HepG2 (cell line): ENCODE measurements around the gene AHSG. TPM values are rescaled to one million over a fixed set of nuclear protein-coding genes. Genes with fewer than 3 reads are reported as not detected.
A peak's percentile ranks its signal among the peaks of the same experiment; 100 is the strongest.

Experiments
- ATF4 ChIP-seq, 2 experiments: fragments of 450-650 bp in 1 of 2; sonication (generic) in 1 of 2; formaldehyde crosslinking; IDR thresholded peaks; 2 replicates each; pipeline versions ENCODE4 v1.5.0 to v1.8.0; 2020 to 2022; ENCODE audit warnings: mild to moderate bottlenecking in 1 of 2, missing genetic modification reagents in 1 of 2
- FOXA1 ChIP-seq, 2 experiments: fragments of 450-650 bp in 1 of 2; sonication (generic) in 1 of 2; formaldehyde crosslinking in 1 of 2; IDR thresholded peaks; 2 replicates each; pipeline versions ENCODE4 v1.4.0 to v1.6.1; 2016 to 2020; ENCODE audit warnings: missing genetic modification reagents in 1 of 2
- GPBP1L1 ChIP-seq: sonication (generic); formaldehyde crosslinking; IDR thresholded peaks from 2 replicates; pipeline ENCODE4 v1.5.0; 2020; ENCODE audit warnings: mild to moderate bottlenecking, missing genetic modification reagents
- HNF4G ChIP-seq, 2 experiments: sonication (generic) in 1 of 2; formaldehyde crosslinking in 1 of 2; IDR thresholded peaks; 2 replicates each; pipeline versions ENCODE4 v1.4.0 to v1.6.1; 2011 to 2020; ENCODE audit warnings: borderline replicate concordance in 2 of 2, low read depth in 2 of 2, mild to moderate bottlenecking in 2 of 2, low read length in 1 of 2, missing genetic modification reagents in 1 of 2, moderate library complexity in 1 of 2
- HNRNPLL ChIP-seq: fragments of 200-400 bp; formaldehyde crosslinking; IDR thresholded peaks from 2 replicates; pipeline ENCODE4 v1.6.1; 2017; ENCODE audit warnings: mild to moderate bottlenecking, low read depth, low read length; ENCODE audit not compliant: poor library complexity, severe bottlenecking
- HOXA3 ChIP-seq: sonication (generic); formaldehyde crosslinking; IDR thresholded peaks from 2 replicates; pipeline ENCODE4 v1.5.0; 2020; ENCODE audit warnings: missing genetic modification reagents
- KAT7 ChIP-seq: IDR thresholded peaks from 2 replicates; pipeline ENCODE4 v1.6.1; 2018; ENCODE audit warnings: borderline replicate concordance, missing compliant biosample characterization
- MLXIP ChIP-seq: sonication (generic); formaldehyde crosslinking; IDR thresholded peaks from 2 replicates; pipeline ENCODE4 v1.9.0; 2021; ENCODE audit warnings: missing genetic modification reagents, borderline replicate concordance
- MZF1 ChIP-seq: sonication (generic); formaldehyde crosslinking; IDR thresholded peaks from 2 replicates; pipeline ENCODE4 v1.8.1; 2023; ENCODE audit warnings: mild to moderate bottlenecking, missing genetic modification reagents, borderline replicate concordance
- NFKB2 ChIP-seq: sonication (generic); formaldehyde crosslinking; IDR thresholded peaks from 2 replicates; pipeline ENCODE4 v1.4.0; 2020; ENCODE audit warnings: missing genetic modification reagents, borderline replicate concordance
- PHF8 ChIP-seq: sonication (generic); formaldehyde crosslinking; IDR thresholded peaks from 2 replicates; pipeline ENCODE4 v1.5.0; 2020; ENCODE audit warnings: missing genetic modification reagents
- POLR2A ChIP-seq, 2 experiments: IDR thresholded peaks; 2 replicates each; pipeline ENCODE4 v1.6.1; 2011; ENCODE audit warnings: low read depth in 2 of 2, low read length in 2 of 2, mild to moderate bottlenecking in 1 of 2, moderate library complexity in 1 of 2; ENCODE audit not compliant: insufficient read depth in 1 of 2
- POLR2AphosphoS5 ChIP-seq: IDR thresholded peaks from 2 replicates; pipeline ENCODE4 v1.6.1; 2012; ENCODE audit warnings: low read depth, low read length
- RBM22 ChIP-seq: fragments of 200-400 bp; formaldehyde crosslinking; optimal IDR thresholded peaks from 2 replicates; pipeline ENCODE3; 2017; ENCODE audit warnings: mild to moderate bottlenecking, low read length, moderate library complexity
- SOX13 ChIP-seq, 3 experiments: fragments of 450-650 bp in 1 of 3; sonication (generic) in 1 of 3; formaldehyde crosslinking in 1 of 3; IDR thresholded peaks in 2 of 3; conservative IDR thresholded peaks in 1 of 3; 2 replicates each; pipeline versions ENCODE4 v1.5.0 to v1.6.1; 2016 to 2020; ENCODE audit warnings: antibody characterized with exemption in 1 of 3, mild to moderate bottlenecking in 1 of 3, missing compliant biosample characterization in 1 of 3, missing genetic modification reagents in 1 of 3, moderate library complexity in 1 of 3
- TEAD3 ChIP-seq: optimal IDR thresholded peaks from 2 replicates; pipeline ENCODE3; 2016; ENCODE audit warnings: borderline replicate concordance
- ZBTB38 ChIP-seq: sonication (generic); formaldehyde crosslinking; IDR thresholded peaks from 2 replicates; pipeline ENCODE4 v1.5.1; 2020; ENCODE audit warnings: mild to moderate bottlenecking, missing genetic modification reagents
- ZNF333 ChIP-seq: sonication (generic); formaldehyde crosslinking; IDR thresholded peaks from 2 replicates; pipeline ENCODE4 v1.4.0; 2020; ENCODE audit warnings: mild to moderate bottlenecking, missing genetic modification reagents, borderline replicate concordance
- ZNF563 ChIP-seq: sonication (generic); formaldehyde crosslinking; IDR thresholded peaks from 2 replicates; pipeline ENCODE4 v1.8.0; 2022; ENCODE audit warnings: mild to moderate bottlenecking, moderate library complexity, missing genetic modification reagents
- ZNF776 ChIP-seq: sonication (generic); formaldehyde crosslinking; IDR thresholded peaks from 2 replicates; pipeline ENCODE4 v1.4.0; 2020; ENCODE audit warnings: mild to moderate bottlenecking, missing genetic modification reagents
- ZNF788 ChIP-seq: sonication (generic); formaldehyde crosslinking; IDR thresholded peaks from 2 replicates; pipeline ENCODE4 v1.5.0; 2020; ENCODE audit warnings: mild to moderate bottlenecking, missing genetic modification reagents, borderline replicate concordance
- ZNF878 ChIP-seq: sonication (generic); formaldehyde crosslinking; IDR thresholded peaks from 2 replicates; pipeline ENCODE4 v1.8.1; 2023; ENCODE audit warnings: mild to moderate bottlenecking, missing genetic modification reagents, moderate library complexity
- ZNF891 ChIP-seq: sonication (generic); formaldehyde crosslinking; IDR thresholded peaks from 2 replicates; pipeline ENCODE4 v1.5.0; 2020; ENCODE audit warnings: mild to moderate bottlenecking, missing genetic modification reagents
- polyA plus RNA-seq, 8 experiments: library from polyadenylated mRNA; depleted of rRNA in 3 of 8; stranded (reverse) in 7 of 8; unstranded in 1 of 8; fragments of >200 nt; fragmentation: Illumina TruSeq in 4 of 8; extraction: Trizol in 4 of 8; gene quantifications; 2 replicates each; pipeline versions ENCODE4 v1.2.1 to v1.2.3, GENCODE V29; 2011 to 2016; ENCODE audit warnings: low read depth in 4 of 8, missing spikeins in 1 of 8, mixed read lengths in 1 of 8; ENCODE audit not compliant: insufficient read depth in 1 of 8
- total RNA-seq, 5 experiments: library from RNA; depleted of rRNA; stranded (reverse); fragments of >200 nt; fragmentation: Illumina TruSeq; extraction: Trizol; gene quantifications; 2 replicates each; pipeline ENCODE4 v1.2.3, GENCODE V29; 2016; ENCODE audit warnings: low read depth in 1 of 5

AHSG gene
- total and polyA plus RNA-seq, 2 of the 13 experiments (the other 11 are each of a cell fraction or from before 2014, with no cell fraction given) = 2,043 to 19,152 TPM

- 0 out of 2 replicates have a peak, but pooled peaks have one; percentile 42 for TF ChIP-seq ZNF333 (CRISPR knock-in tag)
- peak; percentile 41; the same call in 1 of the 2 replicates for TF ChIP-seq KAT7
- peak; percentile 87 for TF ChIP-seq POLR2AphosphoS5
- TF ChIP-seq ZNF878 (CRISPR knock-in tag) = peak; percentile 44
- peak; percentile 29; the same call in 1 of the 2 replicates for TF ChIP-seq ZNF563 (CRISPR knock-in tag)
- TF ChIP-seq MZF1 (CRISPR knock-in tag) = no peak
- no peak for TF ChIP-seq GPBP1L1 (CRISPR knock-in tag)
- 0 out of 2 replicates have a peak, but pooled peaks have one; percentile 30 for TF ChIP-seq PHF8 (CRISPR knock-in tag)
- peak; percentile 58; the same call in 1 of the 2 replicates for TF ChIP-seq NFKB2 (CRISPR knock-in tag)
- no peak for TF ChIP-seq HNF4G (IDR thresholded peaks at IDR 0.05; ENCODE audit: borderline replicate concordance, low read depth, low read length)
- TF ChIP-seq HNF4G (CRISPR knock-in tag; IDR thresholded peaks at IDR 0.05; ENCODE audit: borderline replicate concordance, low read depth) = 0 out of 2 replicates have a peak, but pooled peaks have one; percentile 40
- peak; percentile 91 for TF ChIP-seq ZNF891 (CRISPR knock-in tag)
- TF ChIP-seq ZBTB38 (CRISPR knock-in tag) = peak; percentile 98
- no peak for TF ChIP-seq ZNF776 (CRISPR knock-in tag)
- TF ChIP-seq POLR2A (IDR thresholded peaks at IDR 0.05; ENCODE audit: insufficient read depth in 1 of 2, low read depth in 2 of 2, low read length in 2 of 2) = peak in 1 of 2 experiments; percentile 61; a peak in 3 of 4 replicates
- peak; percentile 31 for TF ChIP-seq TEAD3 (CRISPR knock-in tag)
- TF ChIP-seq ZNF788 (CRISPR knock-in tag) = peak; percentile 37; the same call in 1 of the 2 replicates
- TF ChIP-seq HNRNPLL = peak; percentile 57
- no peak for TF ChIP-seq SOX13 (IDR thresholded peaks at IDR 0.05)
- TF ChIP-seq SOX13 (CRISPR knock-in tag; conservative IDR thresholded peaks at IDR 0.05 in 1 of 2, IDR thresholded peaks at IDR 0.05 in 1 of 2) = 0 out of 4 replicates have a peak, but pooled peaks of 1 of the 2 experiments have one; percentile 11
- TF ChIP-seq MLXIP = no peak
- no peak for TF ChIP-seq FOXA1 (IDR thresholded peaks at IDR 0.05)
- TF ChIP-seq FOXA1 (CRISPR knock-in tag; IDR thresholded peaks at IDR 0.05) = no peak
- TF ChIP-seq ATF4 (CRISPR knock-in tag; IDR thresholded peaks at IDR 0.05) = no peak
- peak; percentile 41; the same call in 1 of the 2 replicates for TF ChIP-seq HOXA3 (CRISPR knock-in tag)
- peak; percentile 93 for TF ChIP-seq RBM22
These were observed 4.4 kb downstream of the AHSG start (continued) for GRCh38 chr3:186617036-186617946.
